ENCODE data around the gene FAM193B.

DNA sequence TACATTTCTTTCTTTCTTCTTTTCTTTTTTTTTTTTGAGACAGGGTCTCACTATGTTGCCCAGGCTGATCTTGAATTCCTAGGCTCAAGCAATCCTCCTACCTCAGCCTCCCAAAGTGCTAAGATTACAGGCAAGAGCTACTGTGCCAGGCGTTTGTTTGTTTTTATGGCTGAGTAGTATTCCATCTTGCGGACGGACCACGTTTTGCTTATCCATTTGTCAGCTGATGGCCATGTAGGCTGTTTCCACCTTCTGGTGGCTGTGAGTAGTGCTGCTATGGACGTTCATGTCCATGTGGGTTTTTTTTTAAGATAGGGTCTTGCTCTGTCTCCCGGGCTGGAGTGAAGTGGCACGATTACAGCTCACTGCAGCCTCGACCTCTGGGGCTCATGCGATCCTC, 47.2 kb downstream of the FAM193B start:
- TF ChIP-seq CTCF (IDR thresholded peaks at IDR 0.05 in 8 of 11, conservative IDR thresholded peaks at IDR 0.05 in 3 of 11) (peak in 2 of 11 experiments; percentile 9 to 19), POLR2AphosphoS5 (IDR thresholded peaks at IDR 0.05) (no peak), POLR2A (IDR thresholded peaks at IDR 0.05) (no peak)
